Hematopoietic multipotent progenitor cell treated with erythropoietin and hydrocortisone succinate and interleukin-3 and kit ligand, for 4 days (in vitro differentiated cells): Measurements from ENCODE around the gene FOSL1.

Experiments used
- DNase-seq: peaks from one replicate; pipeline ENCODE4 v3.0.0-alpha.2; 2015

FOSL1 gene

GRCh38 chr11:65919141-65919572 lies 19.0 kb upstream of the FOSL1 start, which contains the start of gene DRAP1:
DRAP1 (plus strand) TSS chr11:65919426; CDS start chr11:65919502, 76 bp downstream.
- peak; percentile 100 for DNase-seq

DNA sequence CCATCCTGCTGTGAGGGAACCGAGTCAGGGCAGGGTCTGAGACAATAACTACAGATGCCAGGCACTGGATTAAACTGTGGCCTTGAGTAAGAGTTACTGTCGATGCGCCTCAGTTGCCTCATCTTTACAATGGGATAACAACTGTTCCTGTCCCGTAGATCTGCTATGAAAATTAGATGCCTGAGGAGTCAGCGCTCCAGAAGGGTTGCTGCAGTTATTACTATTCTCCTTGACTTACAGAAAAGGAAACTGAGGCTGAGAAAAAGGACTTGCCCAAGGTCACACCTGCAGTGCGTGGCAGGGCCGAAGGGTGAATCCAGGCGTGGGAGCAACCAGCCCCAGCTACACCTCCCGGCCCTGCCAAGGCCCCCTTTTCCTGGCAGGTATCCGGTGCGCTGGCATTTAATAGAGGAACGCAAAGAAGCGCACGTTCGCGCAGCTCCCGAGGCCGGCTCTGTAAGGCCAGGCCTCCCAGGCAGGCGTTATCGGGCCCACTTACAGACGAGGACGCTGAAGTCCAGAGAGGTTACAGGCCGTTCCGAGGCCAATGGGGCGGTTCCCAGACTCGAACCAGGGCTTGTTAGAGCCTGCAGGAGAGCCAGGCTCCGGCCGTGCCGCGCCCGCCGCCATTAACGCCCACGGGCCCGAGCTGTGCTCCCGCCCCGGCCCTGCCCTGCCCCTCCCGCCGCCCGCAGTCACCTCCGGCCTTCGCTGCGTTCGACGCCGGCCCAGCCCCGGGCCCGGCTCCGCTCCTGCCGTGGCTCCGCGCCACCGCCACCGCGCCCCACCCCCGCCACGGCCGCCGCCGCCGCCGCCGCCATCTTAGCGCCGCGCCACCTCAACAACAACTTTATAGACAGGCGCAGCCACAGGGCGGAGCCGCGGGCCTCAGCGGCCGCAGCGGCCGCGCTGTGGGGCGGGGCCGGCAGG lies 18.3 kb upstream of the FOSL1 start, which contains the start of gene C11orf68:
Gene C11orf68, minus strand, starts transcription at position 852 of the 930 bp plus-strand sequence. Its CDS starts 31 bp downstream, at position 821.
- DNase-seq = peak; percentile 68

DNA sequence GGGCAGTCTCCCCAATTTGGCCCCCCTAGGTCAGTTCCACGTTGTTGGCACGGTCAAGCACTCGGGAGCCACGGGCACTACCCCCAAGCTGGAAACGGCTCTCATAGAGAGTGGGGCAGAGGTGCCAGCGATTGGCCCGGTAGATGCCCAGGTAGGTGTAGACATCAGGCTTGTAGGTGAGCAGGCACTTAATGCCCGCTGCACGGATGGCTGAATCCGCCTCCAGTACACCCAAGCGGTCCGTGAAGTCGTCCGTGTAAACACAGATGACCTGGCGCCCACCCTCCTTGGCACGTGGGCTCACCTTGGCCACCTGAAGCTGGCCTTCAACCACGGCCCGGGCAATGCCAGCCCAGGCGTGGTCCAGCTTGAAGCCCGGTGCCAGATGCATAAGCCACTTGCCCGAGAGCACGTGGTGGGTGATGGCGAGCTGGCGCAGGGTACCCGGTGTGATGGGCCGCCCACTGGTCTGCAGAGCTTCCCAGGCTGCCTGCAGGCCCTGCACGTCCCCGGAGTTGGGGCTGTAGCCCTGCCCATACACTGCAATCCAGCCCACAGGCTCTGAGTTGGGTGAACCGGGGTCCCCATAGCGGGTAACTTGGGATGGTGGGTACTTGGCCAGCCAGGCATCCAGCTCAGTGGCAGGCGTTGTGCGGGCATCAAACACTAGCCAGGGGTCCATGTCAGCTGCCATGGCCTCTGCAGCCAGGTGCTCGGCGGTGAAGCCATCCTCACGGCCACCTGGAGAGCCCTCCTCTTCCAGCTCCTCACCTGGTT lies 17.4 kb upstream of the FOSL1 start:
- no peak for DNase-seq

- no peak for DNase-seq
These were observed 16.9 kb upstream of the FOSL1 start for GRCh38 chr11:65917077-65917433.

GRCh38 chr11:65916391-65916790 lies 16.2 kb upstream of the FOSL1 start:
- no peak for DNase-seq

- peak; percentile 73 for DNase-seq
These were observed 15.6 kb upstream of the FOSL1 start for GRCh38 chr11:65915821-65916251.

GRCh38 chr11:65915101-65915820 lies 15.1 kb upstream of the FOSL1 start:
- DNase-seq = no peak

DNA sequence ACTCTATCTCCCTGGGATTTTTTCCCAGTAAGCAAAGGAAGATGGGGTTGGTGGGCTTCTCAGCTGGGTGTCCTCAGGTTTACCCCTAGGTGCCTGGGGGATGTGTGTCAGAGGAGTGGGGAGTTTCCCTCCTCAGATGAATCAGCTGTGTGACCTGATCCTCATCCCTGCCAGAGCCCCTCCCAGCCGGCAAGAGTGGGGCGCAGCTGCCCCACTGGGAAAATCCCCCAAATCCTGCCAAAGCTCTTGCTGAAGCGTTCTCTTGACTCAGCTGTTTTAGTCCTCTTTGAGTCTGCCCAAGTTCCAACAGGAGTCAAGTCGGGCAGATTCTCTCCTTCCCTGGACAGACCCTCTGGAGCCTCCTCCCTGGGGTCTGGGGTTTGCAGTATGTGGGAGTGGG lies 12.7 kb upstream of the FOSL1 start:
- DNase-seq = no peak

DNA sequence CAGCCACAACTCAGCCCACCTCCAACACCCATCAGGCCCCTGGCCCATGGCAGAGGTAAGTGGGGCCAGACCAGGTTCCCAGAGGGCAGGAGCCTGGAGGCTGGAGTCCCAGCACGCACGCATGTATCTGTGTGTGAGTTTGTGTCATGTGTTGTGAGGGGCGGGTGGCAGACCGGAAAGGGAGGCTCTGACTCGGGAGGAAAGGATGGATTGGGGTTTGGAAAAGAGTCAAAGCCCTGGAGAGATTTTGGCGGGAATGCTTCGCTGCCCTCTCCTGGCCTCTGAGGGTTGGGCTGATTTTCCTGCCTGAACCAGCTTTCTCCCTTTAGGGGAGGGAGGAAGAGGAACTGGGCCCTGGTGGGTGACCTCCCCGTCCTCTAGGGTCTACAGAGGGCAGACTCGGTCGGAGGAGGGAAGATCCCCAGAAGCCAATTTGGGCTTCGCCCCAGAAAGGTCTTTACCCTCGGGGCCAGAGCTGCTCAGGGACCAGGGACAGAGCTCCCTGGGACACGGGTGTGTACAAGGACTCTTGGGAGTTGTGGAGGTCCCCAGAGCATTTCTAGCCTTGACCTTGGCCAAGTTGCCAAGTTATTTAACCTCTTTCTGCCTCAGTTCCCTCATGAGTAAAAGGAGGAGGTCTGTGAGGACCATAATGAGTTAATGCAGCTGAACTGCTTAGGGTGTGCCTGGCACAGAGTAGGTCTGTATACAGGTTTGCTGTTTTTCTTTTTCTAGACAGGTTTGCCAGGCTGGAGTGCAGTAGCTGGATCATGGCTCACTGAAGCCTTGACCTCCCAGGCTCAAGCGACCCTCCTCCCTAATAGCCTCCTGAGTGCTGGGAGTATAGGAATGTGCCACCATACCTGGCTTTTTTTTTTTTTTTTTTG lies 11.7 kb upstream of the FOSL1 start:
- DNase-seq = peak; percentile 61

DNA sequence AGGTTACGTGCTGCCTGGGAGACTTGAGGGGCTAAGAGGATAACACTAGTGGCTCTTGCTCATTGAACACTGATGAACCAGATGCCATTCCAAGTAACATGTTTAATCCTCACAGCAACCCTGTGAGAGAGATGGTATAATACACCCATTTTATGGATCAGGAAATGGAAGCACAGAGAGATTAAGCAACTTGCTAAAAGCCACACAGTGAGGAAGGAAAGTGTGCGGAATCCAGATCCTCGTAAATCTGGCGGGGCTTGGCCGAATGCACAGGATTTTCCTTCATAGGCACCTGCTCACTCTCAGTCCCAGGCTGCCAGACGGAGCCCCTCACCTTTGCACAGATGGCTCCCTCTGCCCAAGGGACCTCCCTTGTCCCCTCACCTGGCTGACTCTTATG lies 7.7 kb upstream of the FOSL1 start:
- no peak for DNase-seq

- peak; percentile 89 for DNase-seq
These were observed 6.4 kb upstream of the FOSL1 start for GRCh38 chr11:65906602-65907001.

- no peak for DNase-seq
These were observed 3.5 kb upstream of the FOSL1 start for GRCh38 chr11:65903715-65904114.

GRCh38 chr11:65903068-65903481 lies 2.9 kb upstream of the FOSL1 start:
- DNase-seq = no peak

GRCh38 chr11:65900899-65901180 lies 652 bp upstream of the FOSL1 start:
- DNase-seq = no peak

DNA sequence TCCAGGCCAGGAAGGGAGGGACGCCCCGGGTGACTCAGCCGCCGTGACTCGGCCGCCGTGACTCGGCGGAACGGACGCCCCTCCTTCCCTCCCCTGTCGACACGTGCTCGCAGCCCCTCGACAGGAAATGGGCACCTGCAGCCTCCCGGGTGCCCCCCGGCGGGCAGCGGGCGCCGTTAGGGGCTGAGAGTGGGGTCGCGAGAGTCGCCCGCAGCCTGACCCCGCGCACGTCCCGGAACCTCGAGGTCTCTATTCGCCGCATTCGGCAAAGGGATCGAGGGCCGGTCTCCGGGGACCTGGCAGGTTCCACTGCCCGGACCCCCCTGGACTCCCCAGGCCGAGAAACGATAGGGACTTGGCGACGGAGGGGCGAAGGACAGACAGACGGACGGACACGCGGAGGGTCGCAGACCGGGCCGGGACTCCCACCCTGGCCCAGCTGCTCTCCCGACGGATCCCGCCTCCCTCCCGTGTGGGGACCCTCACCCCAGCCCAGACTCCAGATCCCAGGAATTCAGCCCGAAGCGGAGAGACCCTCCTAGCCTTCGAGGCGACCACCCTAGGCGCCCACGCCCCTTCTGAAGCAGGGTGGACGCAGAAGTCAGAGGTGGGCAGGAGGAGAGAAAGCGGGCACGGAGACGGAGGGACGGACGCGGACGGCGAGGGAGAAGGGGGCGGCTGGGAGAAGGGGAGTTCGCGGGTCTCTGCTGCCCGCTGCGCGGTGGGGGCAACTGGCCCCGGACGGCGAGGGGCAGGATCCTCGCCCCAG lies 648 bp downstream of the FOSL1 start:
- DNase-seq = peak; percentile 88

GRCh38 chr11:65898656-65899355 lies 1.4 kb downstream of the FOSL1 start:
- no peak for DNase-seq

DNA sequence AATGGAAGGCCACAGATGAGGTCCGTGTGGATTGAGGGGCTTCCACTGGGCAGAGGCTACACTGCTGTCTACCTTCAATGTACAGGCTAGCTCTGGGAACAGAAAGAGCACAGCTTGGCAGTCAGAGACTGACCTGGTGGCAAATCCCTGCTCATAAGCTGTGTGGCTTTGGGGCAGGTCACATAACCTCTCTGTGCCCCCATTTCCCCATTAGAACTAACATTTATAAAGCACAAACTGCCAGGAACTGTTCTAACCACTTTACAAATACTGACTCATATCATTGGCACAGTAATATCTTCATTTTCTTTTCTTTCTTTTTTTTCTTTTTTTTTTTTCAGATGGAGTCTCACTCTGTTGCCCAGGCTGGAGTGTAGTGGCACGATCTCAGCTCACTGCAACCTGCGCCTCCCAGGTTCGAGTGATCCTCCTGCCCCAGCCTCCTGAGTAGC lies 3.1 kb downstream of the FOSL1 start:
- DNase-seq = no peak

- DNase-seq = no peak
These were observed 3.9 kb downstream of the FOSL1 start for GRCh38 chr11:65896034-65896999.

GRCh38 chr11:65895482-65895981 lies 4.7 kb downstream of the FOSL1 start:
- DNase-seq = no peak
